HEK293 (cell line): Measurements from ENCODE around the gene BTG1.
A peak's percentile ranks its signal among the peaks of the same experiment; 100 is the strongest.

ENCODE experiments used
- CTCF ChIA-PET: fragments of 350-600 bp; formaldehyde crosslinking; extraction: SDS; loops from one replicate; lab custom pipeline; 2021; ENCODE audit warnings: antibody characterized with exemption; lab: Yijun Ruan, JAX
- POLR2A ChIA-PET: fragments of 300-600 bp; formaldehyde crosslinking; extraction: SDS; loops from one replicate; lab custom pipeline; 2020; ENCODE audit warnings: antibody characterized with exemption, inconsistent platforms; lab: Yijun Ruan, JAX
- H3K27ac ChIP-seq: fragments of 200-500 bp; sonication (Bioruptor generic); 2 replicates; pipeline ENCODE4 v1.5.1; 2014; ENCODE audit warnings: low read depth, low read length, control low read depth, inconsistent platforms; ENCODE audit errors: extremely low read depth
- H3K36me3 ChIP-seq, 2 experiments: fragments of 200-500 bp in 1 of 2; sonication (Bioruptor generic) in 1 of 2; 1 replicate in 1 of 2; 2 replicates in 1 of 2; pipeline ENCODE4 v1.5.1; 2014 to 2017; ENCODE audit warnings: inconsistent platforms in 2 of 2, low read length in 2 of 2; ENCODE audit not compliant: control insufficient read depth in 2 of 2, insufficient read depth in 1 of 2
- H3K4me1 ChIP-seq: fragments of 200-500 bp; sonication (Bioruptor generic); 2 replicates; pipeline ENCODE4 v1.5.1; 2014; ENCODE audit warnings: mild to moderate bottlenecking, low read length, inconsistent platforms; ENCODE audit not compliant: control insufficient read depth, insufficient read depth
- H3K4me3 ChIP-seq: 2 replicates; pipeline ENCODE4 v1.5.1; 2011; ENCODE audit warnings: low read depth, mild to moderate bottlenecking, control low read depth, low read length, moderate library complexity
- H3K9me3 ChIP-seq: fragments of 200-500 bp; sonication (Bioruptor generic); 2 replicates; pipeline ENCODE4 v1.5.1; 2014; ENCODE audit warnings: low read depth, low read length, inconsistent platforms; ENCODE audit not compliant: control insufficient read depth, insufficient read depth
- GLI4 ChIP-seq: fragments of 450-650 bp; formaldehyde crosslinking; IDR thresholded peaks from 2 replicates; pipeline ENCODE4 v1.5.1; 2016; ENCODE audit warnings: missing biosample characterization, missing genetic modification characterization
- YY2 ChIP-seq: fragments of 450-650 bp; formaldehyde crosslinking; IDR thresholded peaks from 2 replicates; pipeline ENCODE4 v1.5.1; 2016; ENCODE audit warnings: missing biosample characterization, missing genetic modification characterization
- ZBTB1 ChIP-seq: fragments of 450-650 bp; formaldehyde crosslinking; IDR thresholded peaks from 2 replicates; pipeline ENCODE4 v1.5.1; 2016; ENCODE audit warnings: missing biosample characterization, missing genetic modification characterization
- ZBTB10 ChIP-seq: fragments of 450-650 bp; formaldehyde crosslinking; IDR thresholded peaks from 2 replicates; pipeline ENCODE4 v1.5.1; 2016; ENCODE audit warnings: missing biosample characterization, missing genetic modification characterization
- ZBTB17 ChIP-seq: fragments of 450-650 bp; formaldehyde crosslinking; IDR thresholded peaks from 2 replicates; pipeline ENCODE4 v1.5.1; 2016; ENCODE audit warnings: missing biosample characterization, missing genetic modification characterization
- ZBTB48 ChIP-seq: fragments of 450-650 bp; formaldehyde crosslinking; IDR thresholded peaks from 2 replicates; pipeline ENCODE4 v1.5.1; 2016; ENCODE audit warnings: missing biosample characterization, missing genetic modification characterization
- ZFP3 ChIP-seq: fragments of 450-650 bp; formaldehyde crosslinking; IDR thresholded peaks from 2 replicates; pipeline ENCODE4 v1.5.1; 2016; ENCODE audit warnings: low read depth, missing biosample characterization, missing genetic modification characterization
- ZFP41 ChIP-seq: fragments of 450-650 bp; formaldehyde crosslinking; IDR thresholded peaks from 2 replicates; pipeline ENCODE4 v1.5.1; 2016; ENCODE audit warnings: missing biosample characterization, missing genetic modification characterization, borderline replicate concordance
- ZNF10 ChIP-seq: fragments of 450-650 bp; formaldehyde crosslinking; IDR thresholded peaks from 2 replicates; pipeline ENCODE4 v1.5.1; 2017; ENCODE audit warnings: missing biosample characterization, missing genetic modification characterization
- ZNF121 ChIP-seq: fragments of 450-650 bp; formaldehyde crosslinking; IDR thresholded peaks from 2 replicates; pipeline ENCODE4 v1.5.1; 2016; ENCODE audit warnings: missing biosample characterization, missing genetic modification characterization
- ZNF2 ChIP-seq: fragments of 450-650 bp; formaldehyde crosslinking; IDR thresholded peaks from 2 replicates; pipeline ENCODE4 v1.5.1; 2016; ENCODE audit warnings: missing biosample characterization, missing genetic modification characterization
- ZNF24 ChIP-seq: fragments of 450-650 bp; formaldehyde crosslinking; IDR thresholded peaks from 2 replicates; pipeline ENCODE4 v1.5.1; 2016; ENCODE audit warnings: missing biosample characterization, missing genetic modification characterization
- ZNF335 ChIP-seq: fragments of 450-650 bp; formaldehyde crosslinking; conservative IDR thresholded peaks from 2 replicates; pipeline ENCODE4 v1.5.1; 2016; ENCODE audit warnings: missing biosample characterization, missing genetic modification characterization
- ZNF350 ChIP-seq: fragments of 450-650 bp; formaldehyde crosslinking; IDR thresholded peaks from 2 replicates; pipeline ENCODE4 v1.5.0; 2017; ENCODE audit warnings: missing biosample characterization, mild to moderate bottlenecking, missing genetic modification characterization
- ZNF549 ChIP-seq: fragments of 450-650 bp; IDR thresholded peaks from 2 replicates; pipeline ENCODE4 v1.5.1; 2018; ENCODE audit warnings: missing biosample characterization, missing genetic modification characterization, mild to moderate bottlenecking, inconsistent platforms, moderate library complexity
- ZNF558 ChIP-seq: fragments of 450-650 bp; formaldehyde crosslinking; IDR thresholded peaks from 2 replicates; pipeline ENCODE4 v1.5.1; 2016; ENCODE audit warnings: missing biosample characterization, missing genetic modification characterization
- ZNF600 ChIP-seq: fragments of 450-650 bp; formaldehyde crosslinking; IDR thresholded peaks from 2 replicates; pipeline ENCODE4 v1.5.1; 2016; ENCODE audit warnings: missing biosample characterization, missing genetic modification characterization
- ZNF645 ChIP-seq: fragments of 450-650 bp; formaldehyde crosslinking; IDR thresholded peaks from 2 replicates; pipeline ENCODE4; 2016; ENCODE audit warnings: missing biosample characterization, missing genetic modification characterization
- ZNF843 ChIP-seq: fragments of 450-650 bp; formaldehyde crosslinking; IDR thresholded peaks from 2 replicates; pipeline ENCODE4 v1.5.1; 2016; ENCODE audit warnings: missing biosample characterization, missing genetic modification characterization
- TF ChIP-seq, protein P1 (sequence below): fragments of 450-650 bp; formaldehyde crosslinking; IDR thresholded peaks from 2 replicates; pipeline ENCODE4 v1.5.1; 2017; ENCODE audit warnings: missing biosample characterization, missing genetic modification characterization
- TF ChIP-seq, protein P2 (sequence below): fragments of 450-650 bp; formaldehyde crosslinking; optimal IDR thresholded peaks from 2 replicates; pipeline ENCODE3; 2016; ENCODE audit warnings: missing biosample characterization, mild to moderate bottlenecking, missing genetic modification characterization

The BTG1 gene

DNA sequence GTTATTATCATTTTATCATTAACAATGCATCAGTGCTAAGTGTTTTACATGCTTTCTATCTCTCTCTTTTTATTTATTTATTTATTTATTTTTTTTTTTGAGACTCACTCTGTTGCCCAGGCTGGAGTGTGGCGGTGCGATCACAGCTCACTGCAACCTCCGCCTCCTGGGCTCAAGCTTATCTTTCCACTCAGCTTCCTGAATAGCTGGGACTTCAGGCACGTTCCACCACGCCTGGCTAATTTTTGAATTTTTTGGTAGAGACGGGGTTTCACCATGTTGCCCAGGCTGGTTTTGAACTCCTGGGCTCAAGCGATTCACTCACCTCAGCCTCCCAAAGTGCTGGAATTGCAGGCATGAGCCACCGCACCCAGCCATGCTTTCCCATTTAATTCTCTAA, 3.9 kb upstream of the BTG1 start (continued):
- TF ChIP-seq ZNF350 (tag by site-specific recombination), result no peak

- H3K4me3 ChIP-seq, result no peak overlapping the region
- TF ChIP-seq YY2 (no peak), ZFP3 (tag by site-specific recombination) (no peak), ZNF558 (tag by site-specific recombination) (no peak), GLI4 (no peak)
- TF ChIP-seq, protein P1, sequence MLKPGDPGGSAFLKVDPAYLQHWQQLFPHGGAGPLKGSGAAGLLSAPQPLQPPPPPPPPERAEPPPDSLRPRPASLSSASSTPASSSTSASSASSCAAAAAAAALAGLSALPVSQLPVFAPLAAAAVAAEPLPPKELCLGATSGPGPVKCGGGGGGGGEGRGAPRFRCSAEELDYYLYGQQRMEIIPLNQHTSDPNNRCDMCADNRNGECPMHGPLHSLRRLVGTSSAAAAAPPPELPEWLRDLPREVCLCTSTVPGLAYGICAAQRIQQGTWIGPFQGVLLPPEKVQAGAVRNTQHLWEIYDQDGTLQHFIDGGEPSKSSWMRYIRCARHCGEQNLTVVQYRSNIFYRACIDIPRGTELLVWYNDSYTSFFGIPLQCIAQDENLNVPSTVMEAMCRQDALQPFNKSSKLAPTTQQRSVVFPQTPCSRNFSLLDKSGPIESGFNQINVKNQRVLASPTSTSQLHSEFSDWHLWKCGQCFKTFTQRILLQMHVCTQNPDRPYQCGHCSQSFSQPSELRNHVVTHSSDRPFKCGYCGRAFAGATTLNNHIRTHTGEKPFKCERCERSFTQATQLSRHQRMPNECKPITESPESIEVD (tag by site-specific recombination), result peak; percentile 53
- TF ChIP-seq, all 188 proteins: peak for 1
- ChIA-PET POLR2A (interaction anchor here (0.6 kb wide), 1 partner anchor 122 kb away, joined by 3 read pairs; no protein-coding TSS in a partner anchor), CTCF (interaction anchor here (0.6 to 1.1 kb wide), 2 partner anchors 422 to 695 kb away, joined by 3 to 5 read pairs; no protein-coding TSS in a partner anchor)
- no peaks in the 10 kb centered on the region for H3K9me3 ChIP-seq
- H3K4me1 ChIP-seq, result no peaks in the 10 kb centered on the region; the same call in 1 of the 2 replicates
- H3K27ac ChIP-seq, result no peak overlapping the region
- peaks cover 5 to 16% of the 10 kb centered on the region in 2 experiments; a peak in 2 of 3 replicates for H3K36me3 ChIP-seq
Observed at GRCh38 chr12:92147491-92147890, 1.8 kb upstream of the BTG1 start.

DNA sequence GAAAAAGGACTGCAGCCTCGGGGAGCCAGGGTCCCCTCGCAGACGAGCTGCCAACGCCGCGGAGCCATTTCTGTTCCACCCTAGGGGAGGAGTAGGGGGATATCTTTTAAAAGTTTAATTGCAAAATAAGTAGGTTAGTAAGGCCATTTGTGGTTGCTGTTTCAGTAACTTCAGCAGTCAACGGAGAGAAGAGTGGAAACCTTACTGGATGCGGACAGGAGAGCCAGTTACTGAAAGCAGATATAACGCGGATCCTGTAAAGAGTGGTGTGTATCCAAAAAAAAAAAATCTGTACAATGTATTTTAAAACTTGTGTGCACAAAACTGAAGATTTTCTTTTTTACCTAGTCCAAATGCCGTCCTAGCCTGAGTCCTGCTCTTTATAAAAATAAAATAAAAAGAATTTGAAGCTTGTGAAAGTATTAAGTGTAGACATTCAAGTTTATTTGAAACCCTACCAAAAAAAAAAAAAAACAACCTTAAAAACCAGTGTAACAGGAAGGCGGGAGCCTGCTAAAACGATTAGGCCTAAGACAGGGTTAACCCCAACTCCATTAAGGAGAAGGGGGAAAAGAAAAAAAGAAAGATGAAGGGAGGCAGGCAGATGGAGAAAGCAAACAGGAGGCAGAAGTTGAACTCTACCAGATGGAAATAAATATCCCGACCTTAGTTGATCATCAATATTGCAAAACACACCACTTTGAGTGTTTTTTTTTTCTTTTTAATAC, 1.0 kb upstream of the BTG1 start:
- CTCF ChIA-PET, result interaction anchor here (0.5 to 2.0 kb wide), 8 partner anchors 261 to 764 kb away, joined by 3 to 11 read pairs (median 4); no protein-coding TSS in a partner anchor
- TF ChIP-seq ZBTB17 (tag by site-specific recombination), result 0 out of 2 replicates have a peak, but pooled peaks have one; percentile 4
- TF ChIP-seq ZFP41, result no peak
- no peak for TF ChIP-seq ZBTB48
- TF ChIP-seq, protein P2, sequence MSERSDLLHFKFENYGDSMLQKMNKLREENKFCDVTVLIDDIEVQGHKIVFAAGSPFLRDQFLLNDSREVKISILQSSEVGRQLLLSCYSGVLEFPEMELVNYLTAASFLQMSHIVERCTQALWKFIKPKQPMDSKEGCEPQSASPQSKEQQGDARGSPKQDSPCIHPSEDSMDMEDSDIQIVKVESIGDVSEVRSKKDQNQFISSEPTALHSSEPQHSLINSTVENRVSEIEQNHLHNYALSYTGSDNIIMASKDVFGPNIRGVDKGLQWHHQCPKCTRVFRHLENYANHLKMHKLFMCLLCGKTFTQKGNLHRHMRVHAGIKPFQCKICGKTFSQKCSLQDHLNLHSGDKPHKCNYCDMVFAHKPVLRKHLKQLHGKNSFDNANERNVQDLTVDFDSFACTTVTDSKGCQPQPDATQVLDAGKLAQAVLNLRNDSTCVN, result peak; percentile 14
- TF ChIP-seq ZNF2, result 0 out of 2 replicates have a peak, but pooled peaks have one; percentile 4
- TF ChIP-seq ZNF645 (tag by site-specific recombination), result no peak
- TF ChIP-seq ZBTB1 (tag by site-specific recombination), result no peak
- 0 out of 2 replicates have a peak, but pooled peaks have one; percentile 7 for TF ChIP-seq ZNF121
- peak; percentile 44; the same call in 1 of the 2 replicates for TF ChIP-seq ZNF10 (tag by site-specific recombination)
- 0 out of 2 replicates have a peak, but pooled peaks have one; percentile 35 for TF ChIP-seq ZBTB10 (tag by site-specific recombination)
- peak; percentile 4; the same call in 1 of the 2 replicates for TF ChIP-seq ZNF24
- peak; percentile 8 for TF ChIP-seq ZNF600 (tag by site-specific recombination)
- 0 out of 2 replicates have a peak, but pooled peaks have one; percentile 36 for TF ChIP-seq ZNF549 (tag by site-specific recombination)
- TF ChIP-seq ZNF843 (tag by site-specific recombination), result 0 out of 2 replicates have a peak, but pooled peaks have one; percentile 1
- TF ChIP-seq ZNF335 (tag by site-specific recombination), result peak; percentile 73
- POLR2A ChIA-PET, result interaction anchor here (0.5 to 2.5 kb wide), 38 partner anchors 9 to 573 kb away, joined by 3 to 30 read pairs (median 4); no protein-coding TSS in a partner anchor
- Histone ChIP-seq H3K9me3 (no peaks in the 10 kb centered on the region), H3K4me3 (peak overlapping the region; percentile 75), H3K27ac (peak overlapping the region; percentile 96), H3K36me3 (peaks cover 10 to 24% of the 10 kb centered on the region in 2 experiments; a peak in 2 of 3 replicates), H3K4me1 (no peaks in the 10 kb centered on the region; the same call in 1 of the 2 replicates)
